ENCODE results near the gene SPTB.

- TF ChIP-seq CTCF (IDR thresholded peaks at IDR 0.05; ENCODE audit: low read length) (no peak), EZH2 (optimal IDR thresholded peaks at IDR 0.05; ENCODE audit: low read depth, low read length) (no peak)
Measured at GRCh38 chr14:64923015-64923414, 43.3 kb upstream of the SPTB start.
